ENCODE results near the gene LAG3.

The LAG3 gene

GRCh38 chr12:6772726-6773589 lies 638 bp downstream of the LAG3 start:
- DNase-seq (ENCODE audit: low read depth, low spot score) = no peak

GRCh38 chr12:6773590-6774351 lies 1.5 kb downstream of the LAG3 start:
- DNase-seq (ENCODE audit: low read depth, low spot score) = no peak

GRCh38 chr12:6774499-6775062 lies 2.3 kb downstream of the LAG3 start:
- DNase-seq (ENCODE audit: low read depth, low spot score) = no peak

GRCh38 chr12:6775185-6776174 lies 3.2 kb downstream of the LAG3 start:
- no peak for DNase-seq (ENCODE audit: low read depth, low spot score)

GRCh38 chr12:6777386-6777785 lies 5.1 kb downstream of the LAG3 start:
- DNase-seq (ENCODE audit: low read depth, low spot score) = no peak

GRCh38 chr12:6778217-6778573 lies 5.9 kb downstream of the LAG3 start:
- peak; percentile 61 for DNase-seq (ENCODE audit: low read depth, low spot score)

- peak; percentile 97 for DNase-seq (ENCODE audit: low read depth, low spot score)
Measured at GRCh38 chr12:6778574-6779550, 6.5 kb downstream of the LAG3 start.

- no peak for DNase-seq (ENCODE audit: low read depth, low spot score)
Measured at GRCh38 chr12:6779708-6780432, 7.5 kb downstream of the LAG3 start.

- no peak for DNase-seq (ENCODE audit: low read depth, low spot score)
Measured at GRCh38 chr12:6780573-6780972, 8.3 kb downstream of the LAG3 start.

- DNase-seq (ENCODE audit: low read depth, low spot score) = no peak
Measured at GRCh38 chr12:6782119-6782518, 9.8 kb downstream of the LAG3 start.

- DNase-seq (ENCODE audit: low read depth, low spot score) = no peak
Measured at GRCh38 chr12:6782850-6783566, 10.7 kb downstream of the LAG3 start.

GRCh38 chr12:6783828-6784227 lies 11.5 kb downstream of the LAG3 start:
- no peak for DNase-seq (ENCODE audit: low read depth, low spot score)

- DNase-seq (ENCODE audit: low read depth, low spot score) = no peak
Measured at GRCh38 chr12:6784296-6784695, 12.0 kb downstream of the LAG3 start.

- DNase-seq (ENCODE audit: low read depth, low spot score) = no peak
Measured at GRCh38 chr12:6784761-6785160, 12.4 kb downstream of the LAG3 start.

- peak; percentile 47 for DNase-seq (ENCODE audit: low read depth, low spot score)
Measured at GRCh38 chr12:6786416-6787094, 14.2 kb downstream of the LAG3 start.

- peak; percentile 0 for DNase-seq (ENCODE audit: low read depth, low spot score)
Measured at GRCh38 chr12:6787309-6787708, 15.0 kb downstream of the LAG3 start.

GRCh38 chr12:6788972-6789924 lies 16.9 kb downstream of the LAG3 start, which contains the start of gene CD4:
Gene CD4, plus strand, starts transcription at chr12:6789528. Its CDS starts 10,611 bp downstream, at chr12:6800139.
- peak; percentile 28 for DNase-seq (ENCODE audit: low read depth, low spot score)

All from ELF-1 (cell line).